Activated T-helper 1 cell treated with anti-CD3 and anti-CD28 coated beads, Interleukin-12 subunit alpha, Interleukin-12 subunit beta, Interleukin-2, Interleukin-4 antibody, amounts not matched to agents 30 ng/mL and 10 ng/mL and 1 ng/mL, durations not matched to agents 14 hours and 24 hours and 36 hours (primary cell): Measurements from ENCODE around the gene FXYD1. TPM values are rescaled to one million over a fixed set of nuclear protein-coding genes. Genes with fewer than 3 reads are reported as not detected.

ENCODE experiments used
- DNase-seq: peaks from one replicate; pipeline ENCODE4 v3.0.0; 2021; ENCODE audit warnings: low spot score
- H3K27ac Mint-ChIP-seq: one replicate; pipeline ENCODE4 v1.8.0; 2021; ENCODE audit warnings: mild to moderate bottlenecking, mixed read lengths
- H3K27me3 Mint-ChIP-seq: one replicate; pipeline ENCODE4 v1.8.0; 2022; ENCODE audit warnings: mild to moderate bottlenecking, moderate library complexity, mixed read lengths; ENCODE audit not compliant: insufficient read depth
- H3K36me3 Mint-ChIP-seq: one replicate; pipeline ENCODE4 v1.8.0; 2021; ENCODE audit warnings: low read depth, mixed read lengths
- H3K4me1 Mint-ChIP-seq: one replicate; pipeline ENCODE4 v1.8.0; 2021; ENCODE audit warnings: low read depth, mixed read lengths
- H3K4me3 Mint-ChIP-seq: one replicate; pipeline ENCODE4 v1.8.0; 2021; ENCODE audit warnings: mild to moderate bottlenecking, moderate library complexity, mixed read lengths
- H3K9me3 Mint-ChIP-seq: one replicate; pipeline ENCODE4 v1.8.0; 2021; ENCODE audit warnings: mixed read lengths
- intact Hi-C: fragments of 100-400 bp; cut with micrococcal nuclease; formaldehyde crosslinking; loops from one replicate; pipeline ENCODE4 v1.15.1; 2024
- total RNA-seq: library from RNA; stranded (reverse); gene quantifications from 2 replicates; pipeline ENCODE4 v1.2.3, GENCODE V29; 2022

FXYD1 gene
- total RNA-seq, 1 donor from 2014 or later, result not detected

GRCh38 chr19:35184884-35185283 lies 46.3 kb downstream of the FXYD1 start:
- Mint-ChIP-seq H3K4me1 (peaks cover 2% of the 10 kb centered on the region), H3K27ac (no peak overlapping the region), H3K27me3 (peaks cover 6% of the 10 kb centered on the region), H3K4me3 (no peak overlapping the region), H3K36me3 (no peaks in the 10 kb centered on the region), H3K9me3 (peaks cover 19% of the 10 kb centered on the region)
- DNase-seq, result no peak
- intact Hi-C loops, result no loop called here

Other genes starting within 250 kb of the FXYD1 start
- gene ZNF30, start 211.9 kb upstream of the FXYD1 start, total RNA-seq, result 3.4 and 4.5 TPM in 2 replicates
- gene ZNF792, start 174.6 kb upstream of the FXYD1 start, total RNA-seq, result 6.5 and 6.8 TPM in 2 replicates
- gene GRAMD1A, start 138.5 kb upstream of the FXYD1 start, total RNA-seq, result 176 and 189 TPM in 2 replicates
- 1.1 and 1.2 TPM in 2 replicates for gene SCN1B, start 108.4 kb upstream of the FXYD1 start, total RNA-seq
- gene HPN, start 97.1 kb upstream of the FXYD1 start, total RNA-seq, result not detected in 2 replicates
- not detected in 2 replicates for gene FXYD3, start 23.0 kb upstream of the FXYD1 start, total RNA-seq
- not detected in 2 replicates for gene LGI4, start 3.8 kb upstream of the FXYD1 start, total RNA-seq
- gene FXYD7, start 4.4 kb downstream of the FXYD1 start, total RNA-seq, result 0.39 TPM in 1 of 2 replicates, not detected in the other
- 299 and 309 TPM in 2 replicates for gene FXYD5, start 15.9 kb downstream of the FXYD1 start, total RNA-seq
- not detected in 2 replicates for gene FAM187B, start 89.9 kb downstream of the FXYD1 start, total RNA-seq
- gene LSR, start 110.2 kb downstream of the FXYD1 start, total RNA-seq, result 2.7 and 4.0 TPM in 2 replicates
- gene USF2, start 130.1 kb downstream of the FXYD1 start, total RNA-seq, result 156 and 164 TPM in 2 replicates
- 0.57 and 0.96 TPM in 2 replicates for gene HAMP, start 143.7 kb downstream of the FXYD1 start, total RNA-seq
- gene MAG, start 153.3 kb downstream of the FXYD1 start, total RNA-seq, result not detected in 2 replicates
- gene CD22, start 190.4 kb downstream of the FXYD1 start, total RNA-seq, result 4.7 and 5.1 TPM in 2 replicates
- gene FFAR1, start 209.1 kb downstream of the FXYD1 start, total RNA-seq, result 0.12 and 0.18 TPM in 2 replicates
- gene FFAR3, start 219.6 kb downstream of the FXYD1 start, total RNA-seq, result 0.20 and 0.36 TPM in 2 replicates
- 0.20 TPM in 1 of 2 replicates, not detected in the other for gene GPR42, start 232.2 kb downstream of the FXYD1 start, total RNA-seq